Mucosa of descending colon (tissue), 3 donors: ENCODE results near the gene IL17RB. TPM values are rescaled to one million over a fixed set of nuclear protein-coding genes. Genes with fewer than 3 reads are reported as not detected.

ENCODE experiments used
- ATAC-seq: fragments of 200-7000 bp; cut with Tn5 transposase; one replicate; pipeline ENCODE4 v1.9.1; 2020; ENCODE audit warnings: mild to moderate bottlenecking, moderate library complexity
- DNase-seq, 3 donors: peaks; one replicate each; pipeline ENCODE4 v3.0.0-alpha.2; 2020
- H3K36me3 ChIP-seq: fragments of 200-600 bp; one replicate; pipeline ENCODE4 v1.8.0; 2021; ENCODE audit warnings: low read depth, mild to moderate bottlenecking
- H3K4me1 ChIP-seq: fragments of 200-600 bp; one replicate; pipeline ENCODE4 v1.8.0; 2021; ENCODE audit warnings: low read depth, mild to moderate bottlenecking
- H3K4me3 ChIP-seq: fragments of 200-600 bp; one replicate; pipeline ENCODE4 v1.8.0; 2021; ENCODE audit warnings: mild to moderate bottlenecking
- H3K9me3 ChIP-seq: fragments of 200-600 bp; one replicate; pipeline ENCODE4 v1.8.0; 2021; ENCODE audit warnings: mild to moderate bottlenecking
- intact Hi-C, 2 donors: fragments of 100-400 bp; cut with DNase I in 1 of 2; cut with micrococcal nuclease in 1 of 2; formaldehyde crosslinking; loops; one replicate each; pipeline versions ENCODE4 v1.11.0 to v1.11.1; 2022; cut with DNase I, micrococcal nuclease
- total RNA-seq, 3 donors: library from RNA; stranded (reverse); fragmentation: NEBNext Ultra II Directional in 2 of 3; extraction: Animal tissue kit (Norgen Biotek cat#: 25700) in 2 of 3; gene quantifications; one replicate each; pipeline versions ENCODE4 v1.2.1 to v1.2.4, GENCODE V29; 2021 to 2023
- TF ChIP-seq, protein P1 (sequence below): fragments of 200-600 bp; IDR thresholded peaks from one replicate; pipeline ENCODE4 v1.8.0; 2022; ENCODE audit warnings: antibody characterized with exemption, mild to moderate bottlenecking
- donor health status: DM: no; HTN: no; CAD: no; lungs with moderate emphysema.
- donor health status: DM: no; HTN: no; CAD: no.
- donor health status: DM: no; HTN: yes; CAD: no.

The IL17RB gene
- total RNA-seq, 3 donors from 2014 or later: 10.3 to 13.4 (median 10.9) TPM

GRCh38 chr3:53828581-53828980, 17.8 kb upstream of the IL17RB start:
- ATAC-seq (peak; percentile 36), DNase-seq (no peak)
- intact Hi-C loops: no loop called here
- no peaks in the 10 kb centered on the region for H3K9me3 ChIP-seq
- no peaks in the 10 kb centered on the region for H3K4me1 ChIP-seq
- no peaks in the 10 kb centered on the region for H3K36me3 ChIP-seq
- TF ChIP-seq, protein P1, sequence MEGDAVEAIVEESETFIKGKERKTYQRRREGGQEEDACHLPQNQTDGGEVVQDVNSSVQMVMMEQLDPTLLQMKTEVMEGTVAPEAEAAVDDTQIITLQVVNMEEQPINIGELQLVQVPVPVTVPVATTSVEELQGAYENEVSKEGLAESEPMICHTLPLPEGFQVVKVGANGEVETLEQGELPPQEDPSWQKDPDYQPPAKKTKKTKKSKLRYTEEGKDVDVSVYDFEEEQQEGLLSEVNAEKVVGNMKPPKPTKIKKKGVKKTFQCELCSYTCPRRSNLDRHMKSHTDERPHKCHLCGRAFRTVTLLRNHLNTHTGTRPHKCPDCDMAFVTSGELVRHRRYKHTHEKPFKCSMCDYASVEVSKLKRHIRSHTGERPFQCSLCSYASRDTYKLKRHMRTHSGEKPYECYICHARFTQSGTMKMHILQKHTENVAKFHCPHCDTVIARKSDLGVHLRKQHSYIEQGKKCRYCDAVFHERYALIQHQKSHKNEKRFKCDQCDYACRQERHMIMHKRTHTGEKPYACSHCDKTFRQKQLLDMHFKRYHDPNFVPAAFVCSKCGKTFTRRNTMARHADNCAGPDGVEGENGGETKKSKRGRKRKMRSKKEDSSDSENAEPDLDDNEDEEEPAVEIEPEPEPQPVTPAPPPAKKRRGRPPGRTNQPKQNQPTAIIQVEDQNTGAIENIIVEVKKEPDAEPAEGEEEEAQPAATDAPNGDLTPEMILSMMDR: no peak
- no peak overlapping the region for H3K4me3 ChIP-seq

GRCh38 chr3:53829605-53830004, 16.8 kb upstream of the IL17RB start:
- DNase-seq (no peak), ATAC-seq (peak; percentile 67)
- H3K36me3 ChIP-seq: no peaks in the 10 kb centered on the region
- no peaks in the 10 kb centered on the region for H3K4me1 ChIP-seq
- TF ChIP-seq, protein P1: no peak
- no peak overlapping the region for H3K4me3 ChIP-seq
- H3K9me3 ChIP-seq: no peaks in the 10 kb centered on the region
- intact Hi-C loops: no loop called here

DNA sequence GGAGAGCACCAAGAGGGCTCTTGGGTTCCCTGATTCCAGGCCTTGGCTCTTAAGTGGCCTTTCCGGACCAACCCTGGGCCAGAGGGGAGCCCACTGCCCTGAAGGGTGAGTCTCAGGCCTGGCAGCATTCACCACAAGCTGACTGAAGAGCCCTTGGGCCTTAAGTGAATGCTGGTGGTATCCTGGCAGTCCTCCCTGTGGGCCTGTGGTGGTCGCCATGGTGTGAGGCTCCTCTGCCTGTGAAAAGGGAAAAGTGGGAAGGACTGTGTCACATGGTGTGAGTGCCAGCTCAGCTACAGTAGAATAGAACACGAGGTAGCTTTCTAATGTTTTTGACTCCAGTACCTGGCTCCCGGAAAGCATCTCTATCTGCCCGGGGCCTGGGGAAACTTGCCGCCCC, 15.4 kb upstream of the IL17RB start:
- TF ChIP-seq, protein P1: no peak
- H3K36me3 ChIP-seq: no peaks in the 10 kb centered on the region
- intact Hi-C loops: no loop called here
- no peak for DNase-seq
- no peak overlapping the region for H3K4me3 ChIP-seq
- ATAC-seq: no peak
- H3K9me3 ChIP-seq: no peaks in the 10 kb centered on the region
- H3K4me1 ChIP-seq: no peaks in the 10 kb centered on the region

- DNase-seq (no peak), ATAC-seq (no peak)
- no peaks in the 10 kb centered on the region for H3K36me3 ChIP-seq
- TF ChIP-seq, protein P1: no peak
- intact Hi-C loops: no loop called here
- H3K4me3 ChIP-seq: no peak overlapping the region
- H3K4me1 ChIP-seq: no peaks in the 10 kb centered on the region
- H3K9me3 ChIP-seq: no peaks in the 10 kb centered on the region
These were observed 13.2 kb upstream of the IL17RB start for GRCh38 chr3:53833053-53833645.

DNA sequence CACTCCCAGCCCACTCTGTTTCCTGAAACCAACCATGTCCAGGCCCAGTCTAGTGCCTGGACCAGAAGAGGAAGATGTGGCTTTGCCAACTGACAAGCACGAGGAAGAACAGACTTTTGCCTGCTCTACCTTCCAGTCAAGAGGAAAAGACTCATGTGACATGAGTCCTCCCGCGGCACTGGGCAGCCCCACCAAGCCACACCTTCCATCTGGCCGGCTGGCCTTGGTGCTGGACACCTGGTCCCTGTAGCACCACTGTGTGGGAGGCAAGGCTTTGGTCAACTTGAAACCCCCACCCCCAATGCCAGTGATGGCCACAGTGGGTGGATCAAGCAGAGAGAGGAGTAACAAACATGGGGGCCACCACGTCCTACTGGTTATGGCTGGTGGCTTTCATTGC, 12.7 kb upstream of the IL17RB start:
- Histone ChIP-seq H3K4me3 (no peak overlapping the region), H3K36me3 (no peaks in the 10 kb centered on the region), H3K9me3 (no peaks in the 10 kb centered on the region), H3K4me1 (no peaks in the 10 kb centered on the region)
- intact Hi-C loops: no loop called here
- ATAC-seq: no peak
- TF ChIP-seq, protein P1: no peak
- DNase-seq: no peak
